DND-41 (cell line): ENCODE results near the gene TSHZ2.

Source experiments
- CTCF ChIP-seq: IDR thresholded peaks from 2 replicates; pipeline ENCODE4 v1.5.1; 2012; ENCODE audit warnings: borderline replicate concordance, low read length, moderate library complexity, mild to moderate bottlenecking; ENCODE audit not compliant: poor library complexity, severe bottlenecking; ENCODE audit errors: extremely low read depth
- EZH2 ChIP-seq: IDR thresholded peaks from 3 replicates; pipeline ENCODE4 v1.6.1; 2012; ENCODE audit warnings: borderline replicate concordance, low read depth, mild to moderate bottlenecking, moderate library complexity, low read length, inconsistent platforms; ENCODE audit not compliant: severe bottlenecking

GRCh38 chr20:53181866-53182376, 209.8 kb downstream of the TSHZ2 start:
- no peak for TF ChIP-seq CTCF
- TF ChIP-seq EZH2: no peak
